Heart right ventricle (tissue), 16 donors: ENCODE data around the gene SIAH2. TPM values are rescaled to one million over a fixed set of nuclear protein-coding genes. Genes with fewer than 3 reads are reported as not detected.

Source experiments
- ATAC-seq, 8 donors: fragments of 200-7000 bp; cut with Tn5 transposase; one replicate each; pipeline ENCODE4 v1.9.1; 2020; ENCODE audit warnings: mild to moderate bottlenecking in 8 of 8, moderate library complexity in 8 of 8, moderate number of reproducible peaks in 1 of 8
- DNase-seq, 2 donors: peaks; one replicate each; pipeline ENCODE4 v3.0.0-alpha.2; 2020
- H3K27ac ChIP-seq, 10 donors: fragments of 200-600 bp; sonication (generic) in 2 of 10; one replicate each; pipeline versions ENCODE4 v1.5.0 to v1.8.0; 2020 to 2022; ENCODE audit warnings: mild to moderate bottlenecking in 3 of 10
- H3K27me3 ChIP-seq, 7 donors: fragments of 200-600 bp; one replicate each; pipeline ENCODE4 v1.8.0; 2021 to 2022; ENCODE audit warnings: mild to moderate bottlenecking in 2 of 7
- H3K36me3 ChIP-seq, 9 donors: fragments of 200-600 bp; sonication (generic) in 1 of 9; one replicate each; pipeline versions ENCODE4 v1.5.0 to v1.8.0; 2020 to 2022; ENCODE audit warnings: mild to moderate bottlenecking in 2 of 9
- H3K4me1 ChIP-seq, 9 donors: fragments of 200-600 bp; sonication (generic) in 1 of 9; one replicate each; pipeline versions ENCODE4 v1.5.0 to v1.8.0; 2020 to 2022; ENCODE audit warnings: mild to moderate bottlenecking in 4 of 9
- H3K4me3 ChIP-seq, 10 donors: fragments of 200-600 bp; sonication (generic) in 2 of 10; one replicate each; pipeline versions ENCODE4 v1.5.0 to v1.8.0; 2020 to 2022; ENCODE audit warnings: mild to moderate bottlenecking in 7 of 10, moderate library complexity in 2 of 10
- H3K9me3 ChIP-seq, 11 donors: fragments of 200-600 bp in 10 of 11; sonication (generic) in 2 of 11; one replicate each; pipeline versions ENCODE4 v1.5.0 to v1.8.0; 2013 to 2022; ENCODE audit warnings: mild to moderate bottlenecking in 2 of 11, control low read depth in 1 of 11, moderate library complexity in 1 of 11
- CTCF ChIP-seq, 9 donors: fragments of 200-600 bp; sonication (generic) in 2 of 9; IDR thresholded peaks; one replicate each; pipeline versions ENCODE4 v1.5.0 to v1.8.0; 2021 to 2022; ENCODE audit warnings: antibody characterized with exemption in 9 of 9, mild to moderate bottlenecking in 5 of 9, moderate library complexity in 1 of 9
- WGBS, 2 donors: extraction: QIAGEN DNeasy Blood & Tissue Kit; methylation state at CpG; one replicate each; pipeline ENCODE4 v1.1.7; 2013; ENCODE audit warnings: inconsistent platforms in 1 of 2; 5-methylcytosine and 5-hydroxymethylcytosine counted together
- intact Hi-C, 10 donors: fragments of 100-400 bp; cut with DNase I; formaldehyde crosslinking; loops; one replicate each; pipeline versions ENCODE4 v1.11.1 to v1.14.2; 2022
- polyA plus RNA-seq, 2 donors: library from polyadenylated mRNA; stranded (reverse); fragments of 200-250 nt; gene quantifications; one replicate each; pipeline ENCODE4 v1.2.3, GENCODE V29; 2013
- total RNA-seq, 10 donors: library from RNA; stranded (reverse); fragmentation: NEBNext Ultra II Directional in 3 of 10; extraction: Animal tissue kit (Norgen Biotek cat#: 25700) in 3 of 10; gene quantifications; one replicate each; pipeline versions ENCODE4 v1.2.1 to v1.2.4, GENCODE V29; 2021 to 2023
- donor health status: Arrhythmogenic right ventricular cardiomyopathy.
- donor health status: ischemic (EF 13 %, LVEDD 7.1; RV severe dilation, severe dysfunction).
- donor health status: healthy with polysubstance abuse.
- donor health status: DM: no; HTN: yes; CAD: no.
- donor health status: DM: no; HTN: no; CAD: no.
- donor health status: ischemic (EF 25% LVEDD 6.9; RV normal size, moderate dysfunction).
- donor health status: ischemic (EF 25% LVEDD 5.7; RV mildly dilated, moderate dysfunction).
- donor health status: healthy.
- donor health status: DM: yes; HTN: yes; CAD: no.
- donor health status: Ischemic cardiomyopathy.
- donor health status: ischemic (EF 35%, LVEDD 5.7; RV mildly dilated, moderate dysfunction).
- donor health status: nonischemic (EF 11% LVEDD 7.7; RV severe dilation, severe dysfunction).
- donor health status: DM: yes; HTN: yes; CAD: no.
- donor health status: PGD.
- donor health status: ischemic (EF 29% LVEDD 5.4; RV normal size, mild dysfunction).
- donor health status: nonischemic (EF 23%, LVEDD 6.1; RV moderate dilation, normal function).

SIAH2 gene
- total and polyA plus RNA-seq, 12 donors, result 6.1 to 30.7 (median 20.2) TPM

DNA sequence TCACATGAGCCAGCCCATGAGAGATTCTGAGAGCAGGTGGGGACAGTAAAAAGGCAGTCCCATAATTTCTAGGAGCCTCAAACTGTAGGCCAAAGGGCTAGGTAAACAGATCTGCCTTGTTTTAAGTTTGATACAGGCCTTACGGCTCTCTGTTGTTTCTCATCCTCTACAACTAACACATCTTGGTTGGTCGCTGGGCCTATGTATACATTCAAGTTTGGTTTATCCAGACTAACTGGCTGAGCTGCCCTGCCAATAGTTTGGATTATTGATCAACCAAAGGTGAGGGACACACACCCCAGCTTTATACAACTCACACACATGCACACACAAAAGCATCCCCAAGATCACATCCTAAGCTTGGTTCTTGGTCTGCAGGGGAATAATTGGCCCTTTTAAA, 3.0 kb downstream of the SIAH2 start:
- peaks cover 0 to 24% (median 0%) of the 10 kb centered on the region in 9 donors for H3K36me3 ChIP-seq
- TF ChIP-seq CTCF (IDR thresholded peaks at IDR 0.05), result no peak
- WGBS, 2 donors, result 84% methylated on average over 2 of the region's 2 CpGs
- H3K4me3 ChIP-seq, result peak overlapping the region in 6 of 10 donors; percentile 69 to 88 (median 81)
- no peaks in the 10 kb centered on the region for H3K9me3 ChIP-seq
- peaks cover 4 to 76% (median 57%) of the 10 kb centered on the region in 9 donors for H3K4me1 ChIP-seq
- no peaks in the 10 kb centered on the region for H3K27me3 ChIP-seq
- DNase-seq (no peak), ATAC-seq (no peak)
- intact Hi-C loops, result loop anchor here in 5 of 10 donors (5.0 to 10.0 kb wide), 5 partner anchors 33 to 213 kb away; partner anchors contain the start of genes SELENOT (in 3 of the 5), EIF2A (in 2 of the 5) and SERP1 (in 2 of the 5)
- peak overlapping the region in 6 of 10 donors; percentile 18 to 96 (median 94) for H3K27ac ChIP-seq

DNA sequence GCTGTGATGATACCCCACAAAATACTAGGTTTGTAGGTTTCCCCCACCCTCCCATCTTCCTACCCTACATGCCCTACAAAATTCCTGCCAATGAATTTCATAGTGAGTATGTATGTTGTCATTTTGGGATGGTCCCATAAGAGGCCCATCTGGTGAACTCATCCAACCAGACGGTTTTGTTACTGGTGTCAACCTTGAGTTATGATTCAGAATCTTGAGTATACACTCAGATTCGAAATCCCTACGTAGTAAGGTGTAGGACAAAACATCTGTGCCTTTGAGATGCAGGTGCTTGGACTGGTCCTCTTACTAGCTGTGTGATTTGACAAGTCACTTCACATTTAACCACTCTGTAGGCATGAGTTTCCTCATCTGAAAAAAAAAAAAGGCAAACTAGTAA, 3.6 kb downstream of the SIAH2 start:
- 85 to 90% methylated on average over 3 of the region's 3 CpGs for WGBS, 2 donors
- Histone ChIP-seq H3K36me3 (peaks cover 0 to 24% (median 0%) of the 10 kb centered on the region in 9 donors), H3K4me3 (peak overlapping the region in 1 of 10 donors; percentile 78), H3K27ac (peak overlapping the region in 4 of 10 donors; percentile 3 to 95 (median 66)), H3K27me3 (no peaks in the 10 kb centered on the region), H3K4me1 (peaks cover 1 to 77% (median 57%) of the 10 kb centered on the region in 9 donors), H3K9me3 (no peaks in the 10 kb centered on the region)
- no peak for TF ChIP-seq CTCF (IDR thresholded peaks at IDR 0.05)
- ATAC-seq (no peak), DNase-seq (no peak)
- intact Hi-C loops, result no loop called here

DNA sequence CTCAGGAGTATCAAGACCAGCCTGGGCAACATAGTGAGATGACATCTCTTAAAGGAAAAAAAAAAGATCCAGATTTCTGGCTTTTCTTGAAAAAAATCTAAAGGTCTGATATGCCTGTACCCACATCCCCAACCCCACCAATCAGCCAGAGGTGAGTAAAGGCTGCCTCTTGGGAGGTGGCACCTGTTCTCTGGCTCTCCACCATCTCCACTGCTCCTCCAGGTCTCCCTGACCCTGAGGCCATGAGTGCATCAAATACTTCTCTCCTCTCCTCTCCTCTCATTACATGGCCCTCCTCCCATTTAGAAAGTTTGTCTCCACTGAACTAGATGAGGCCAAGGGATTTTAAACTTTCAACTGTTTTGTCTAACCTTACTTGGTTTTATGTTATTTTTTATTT, 5.2 kb downstream of the SIAH2 start:
- Histone ChIP-seq H3K36me3 (peaks cover 0 to 31% (median 0%) of the 10 kb centered on the region in 9 donors), H3K4me3 (no peak overlapping the region), H3K9me3 (no peaks in the 10 kb centered on the region), H3K4me1 (peaks cover 0 to 76% (median 57%) of the 10 kb centered on the region in 9 donors), H3K27ac (no peak overlapping the region), H3K27me3 (no peaks in the 10 kb centered on the region)
- DNase-seq, result no peak
- no peak for ATAC-seq
- TF ChIP-seq CTCF (IDR thresholded peaks at IDR 0.05), result no peak
- intact Hi-C loops, result no loop called here

- no peak for TF ChIP-seq CTCF (IDR thresholded peaks at IDR 0.05)
These were observed 5.6 kb downstream of the SIAH2 start for GRCh38 chr3:150757364-150757763.

More at GRCh38 chr3:150757364-150757763, 5.6 kb downstream of the SIAH2 start:
- Histone ChIP-seq H3K27ac (no peak overlapping the region), H3K4me1 (peaks cover 0 to 76% (median 59%) of the 10 kb centered on the region in 9 donors), H3K4me3 (no peak overlapping the region), H3K9me3 (no peaks in the 10 kb centered on the region), H3K27me3 (no peaks in the 10 kb centered on the region), H3K36me3 (peaks cover 0 to 33% (median 0%) of the 10 kb centered on the region in 9 donors)
- no peak for ATAC-seq
- 56 to 60% methylated on average over 5 of the region's 5 CpGs for WGBS, 2 donors
- intact Hi-C loops, result no loop called here
- DNase-seq, result no peak
